CD14-positive monocyte (primary cell): ENCODE data around the gene THBS2. TPM values are rescaled to one million over a fixed set of nuclear protein-coding genes. Genes with fewer than 3 reads are reported as not detected.
"Not testable (repeated sequence)": the region's sequence is repeated elsewhere in the genome, so short reads cannot be mapped to it uniquely, and the experiment has no call there.

Experiments
- DNase-seq, 3 donors: peaks; one replicate each; pipeline ENCODE4 v3.0.0-alpha.2; 2011 to 2022
- H2AFZ ChIP-seq: 2 replicates; pipeline ENCODE4 v1.6.0; 2012; ENCODE audit warnings: mild to moderate bottlenecking, low read depth, low read length, inconsistent platforms; ENCODE audit not compliant: insufficient read depth, poor library complexity, severe bottlenecking
- H3K27ac ChIP-seq, 2 donors: 1 replicate in 1 of 2; 2 replicates in 1 of 2; pipeline ENCODE4 v1.5.1; 2012 to 2013; ENCODE audit warnings: low read length in 2 of 2, control low read depth in 1 of 2, inconsistent platforms in 1 of 2, low read depth in 1 of 2, mild to moderate bottlenecking in 1 of 2
- H3K27me3 ChIP-seq, 2 donors: one replicate each; pipeline versions ENCODE4 v1.6.0 to v1.6.1; 2011 to 2013; ENCODE audit warnings: low read length in 2 of 2; ENCODE audit not compliant: control insufficient read depth in 2 of 2, insufficient read depth in 2 of 2
- H3K36me3 ChIP-seq, 2 donors: replicated peaks in 1 of 2; 1 replicate in 1 of 2; 2 replicates in 1 of 2; pipeline versions ENCODE4 v1.5.1 to v1.6.1; 2012 to 2013; ENCODE audit warnings: low read length in 2 of 2, control low read depth in 1 of 2, inconsistent platforms in 1 of 2, mild to moderate bottlenecking in 1 of 2; ENCODE audit not compliant: insufficient read depth in 2 of 2, control insufficient read depth in 1 of 2
- H3K4me1 ChIP-seq, 2 donors: 1 replicate in 1 of 2; 2 replicates in 1 of 2; pipeline versions ENCODE4 v1.5.1 to v1.6.1; 2012 to 2013; ENCODE audit warnings: low read length in 2 of 2, control low read depth in 1 of 2, inconsistent platforms in 1 of 2, mild to moderate bottlenecking in 1 of 2, moderate library complexity in 1 of 2; ENCODE audit not compliant: insufficient read depth in 2 of 2, control insufficient read depth in 1 of 2
- H3K4me2 ChIP-seq: replicated peaks from 2 replicates; pipeline ENCODE3; 2012; ENCODE audit warnings: low read length, moderate library complexity, mild to moderate bottlenecking; ENCODE audit not compliant: poor library complexity, severe bottlenecking; ENCODE audit errors: extremely low read depth
- H3K4me3 ChIP-seq, 3 experiments: fragments of 200-600 bp in 1 of 3; sonication (generic) in 1 of 3; replicated peaks in 1 of 3; 1 replicate in 2 of 3; 2 replicates in 1 of 3; pipeline ENCODE4 v1.5.1; 2011 to 2013; ENCODE audit warnings: low read length in 3 of 3, mild to moderate bottlenecking in 3 of 3, control low read depth in 2 of 3, low read depth in 2 of 3, inconsistent platforms in 1 of 3, moderate library complexity in 1 of 3
- H3K79me2 ChIP-seq: 2 replicates; pipeline ENCODE4 v1.6.0; 2012; ENCODE audit warnings: mild to moderate bottlenecking, control low read depth, inconsistent platforms, low read length, moderate library complexity; ENCODE audit not compliant: insufficient read depth
- H3K9ac ChIP-seq: 2 replicates; pipeline ENCODE4 v1.6.0; 2017; ENCODE audit warnings: low read length, mild to moderate bottlenecking; ENCODE audit not compliant: insufficient read depth, poor library complexity, severe bottlenecking
- H3K9me3 ChIP-seq, 2 donors: replicated peaks in 1 of 2; 1 replicate in 1 of 2; 2 replicates in 1 of 2; pipeline versions ENCODE4 v1.5.1 to v1.6.1; 2012 to 2013; ENCODE audit warnings: low read length in 2 of 2, control low read depth in 1 of 2; ENCODE audit not compliant: control insufficient read depth in 1 of 2, insufficient read depth in 1 of 2
- H4K20me1 ChIP-seq: 2 replicates; pipeline ENCODE4 v1.6.0; 2012; ENCODE audit warnings: mild to moderate bottlenecking, low read length, control low read depth, moderate library complexity; ENCODE audit not compliant: insufficient read depth
- H3K27ac Mint-ChIP-seq, 7 donors: one replicate each; pipeline ENCODE4 v1.8.0; 2020; ENCODE audit warnings: mild to moderate bottlenecking in 7 of 7, mixed read lengths in 7 of 7, moderate library complexity in 6 of 7, inconsistent platforms in 2 of 7
- H3K27me3 Mint-ChIP-seq, 3 donors: one replicate each; pipeline ENCODE4 v1.8.0; 2021 to 2022; ENCODE audit warnings: low read depth in 3 of 3, mild to moderate bottlenecking in 3 of 3, mixed read lengths in 3 of 3, moderate library complexity in 3 of 3, inconsistent platforms in 1 of 3
- H3K36me3 Mint-ChIP-seq, 2 donors: one replicate each; pipeline ENCODE4 v1.8.0; 2020; ENCODE audit warnings: mixed read lengths in 2 of 2, inconsistent platforms in 1 of 2, mild to moderate bottlenecking in 1 of 2
- H3K4me1 Mint-ChIP-seq: one replicate; pipeline ENCODE4 v1.8.0; 2020; ENCODE audit warnings: mild to moderate bottlenecking, mixed read lengths
- H3K4me3 Mint-ChIP-seq, 2 donors: one replicate each; pipeline ENCODE4 v1.8.0; 2020; ENCODE audit warnings: mild to moderate bottlenecking in 2 of 2, mixed read lengths in 2 of 2, moderate library complexity in 1 of 2
- H3K9me3 Mint-ChIP-seq, 7 donors: one replicate each; pipeline ENCODE4 v1.8.0; 2020 to 2022; ENCODE audit warnings: mixed read lengths in 7 of 7, mild to moderate bottlenecking in 6 of 7, moderate library complexity in 6 of 7, inconsistent platforms in 2 of 7
- WGBS: methylation state at CpG from one replicate; pipeline ENCODE4 v1.1.5; 2013; ENCODE audit warnings: missing lambda C conversion rate; ENCODE audit not compliant: insufficient coverage; 5-methylcytosine and 5-hydroxymethylcytosine counted together
- intact Hi-C, 2 donors: fragments of 100-400 bp; cut with micrococcal nuclease; formaldehyde crosslinking; loops; one replicate each; pipeline versions ENCODE4 v1.15.0 to v1.15.1; 2023
- polyA plus RNA-seq, 3 donors: library from polyadenylated mRNA; depleted of rRNA in 1 of 3; unstranded in 2 of 3; stranded (reverse) in 1 of 3; fragments of 300-500 nt in 2 of 3; fragments of >200 nt in 1 of 3; fragmentation: Illumina TruSeq in 2 of 3; gene quantifications; 1 replicate in 2 of 3; 2 replicates in 1 of 3; pipeline ENCODE4 v1.2.3, GENCODE V29; 2012 to 2021
- TF ChIP-seq, protein P1 (sequence below): fragments of 200-600 bp; IDR thresholded peaks from one replicate; pipeline ENCODE4 v1.8.0; 2022; ENCODE audit warnings: antibody characterized with exemption, mild to moderate bottlenecking

The THBS2 gene
- polyA plus RNA-seq, 3 donors, result 0.01 to 0.03 TPM; not detected in 1

DNA sequence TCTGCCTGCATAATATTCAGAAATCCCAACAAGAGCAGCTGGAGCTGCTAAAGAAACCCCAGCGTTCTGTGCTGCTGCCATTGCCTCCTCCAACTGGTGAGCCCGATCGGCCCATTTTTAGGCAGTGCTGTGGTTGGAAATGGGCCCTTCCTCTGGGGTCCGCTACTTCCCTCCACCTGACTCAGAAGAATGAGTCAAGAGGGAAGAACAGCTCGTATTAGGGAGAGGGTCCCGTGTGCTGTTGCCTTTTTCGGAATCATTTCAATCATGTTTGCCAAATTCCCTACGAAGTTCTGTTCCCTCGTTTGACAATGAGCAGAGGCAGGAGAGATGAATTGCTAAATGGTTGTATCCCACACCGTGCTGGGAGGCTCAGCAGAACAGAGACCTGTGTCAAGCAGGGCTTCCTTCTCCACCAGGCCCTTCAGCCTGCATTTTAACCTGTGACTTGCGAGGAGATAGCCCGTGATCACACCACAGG is 38.4 kb downstream of the THBS2 start:
- peak overlapping the region; percentile 88 to 97 (median 95) for H3K27ac Mint-ChIP-seq
- 60% methylated on average over 1 of the region's 12 CpGs for WGBS
- peak overlapping the region; percentile 80 to 88 for H3K27ac ChIP-seq
- peaks cover 24% of the 10 kb centered on the region for H3K4me1 Mint-ChIP-seq
- TF ChIP-seq, protein P1, sequence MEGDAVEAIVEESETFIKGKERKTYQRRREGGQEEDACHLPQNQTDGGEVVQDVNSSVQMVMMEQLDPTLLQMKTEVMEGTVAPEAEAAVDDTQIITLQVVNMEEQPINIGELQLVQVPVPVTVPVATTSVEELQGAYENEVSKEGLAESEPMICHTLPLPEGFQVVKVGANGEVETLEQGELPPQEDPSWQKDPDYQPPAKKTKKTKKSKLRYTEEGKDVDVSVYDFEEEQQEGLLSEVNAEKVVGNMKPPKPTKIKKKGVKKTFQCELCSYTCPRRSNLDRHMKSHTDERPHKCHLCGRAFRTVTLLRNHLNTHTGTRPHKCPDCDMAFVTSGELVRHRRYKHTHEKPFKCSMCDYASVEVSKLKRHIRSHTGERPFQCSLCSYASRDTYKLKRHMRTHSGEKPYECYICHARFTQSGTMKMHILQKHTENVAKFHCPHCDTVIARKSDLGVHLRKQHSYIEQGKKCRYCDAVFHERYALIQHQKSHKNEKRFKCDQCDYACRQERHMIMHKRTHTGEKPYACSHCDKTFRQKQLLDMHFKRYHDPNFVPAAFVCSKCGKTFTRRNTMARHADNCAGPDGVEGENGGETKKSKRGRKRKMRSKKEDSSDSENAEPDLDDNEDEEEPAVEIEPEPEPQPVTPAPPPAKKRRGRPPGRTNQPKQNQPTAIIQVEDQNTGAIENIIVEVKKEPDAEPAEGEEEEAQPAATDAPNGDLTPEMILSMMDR, result no peak
- peak overlapping the region in 1 of 2 donors; percentile 59 for H3K4me3 Mint-ChIP-seq
- peaks cover 6 to 19% (median 14%) of the 10 kb centered on the region in 7 donors for H3K9me3 Mint-ChIP-seq
- peak; percentile 28 to 65 (median 30) for DNase-seq
- intact Hi-C loops, result loop anchor here in 1 of 2 donors (10.0 kb wide), 1 partner anchor 490 kb away; the partner anchor contains the start of genes C6orf120 and WDR27
- H3K4me1 ChIP-seq, result peaks cover 28 to 33% of the 10 kb centered on the region in 2 donors
- no peaks in the 10 kb centered on the region for H4K20me1 ChIP-seq
- H3K27me3 Mint-ChIP-seq, result peaks cover 1 to 3% (median 2%) of the 10 kb centered on the region in 3 donors
- H3K4me2 ChIP-seq, result peak overlapping the region; percentile 73
- H3K36me3 ChIP-seq, result no peaks in the 10 kb centered on the region
- peaks cover 0 to 3% of the 10 kb centered on the region in 2 donors for H3K9me3 ChIP-seq
- peak overlapping the region; percentile 50 for H3K9ac ChIP-seq
- H3K79me2 ChIP-seq, result no peaks in the 10 kb centered on the region
- H3K36me3 Mint-ChIP-seq, result peaks cover 0 to 7% of the 10 kb centered on the region in 2 donors
- H3K4me3 ChIP-seq, result peak overlapping the region in 1 of 3 experiments; percentile 63
- peak overlapping the region; percentile 58 for H2AFZ ChIP-seq
- H3K27me3 ChIP-seq, result no peaks in the 10 kb centered on the region

DNA sequence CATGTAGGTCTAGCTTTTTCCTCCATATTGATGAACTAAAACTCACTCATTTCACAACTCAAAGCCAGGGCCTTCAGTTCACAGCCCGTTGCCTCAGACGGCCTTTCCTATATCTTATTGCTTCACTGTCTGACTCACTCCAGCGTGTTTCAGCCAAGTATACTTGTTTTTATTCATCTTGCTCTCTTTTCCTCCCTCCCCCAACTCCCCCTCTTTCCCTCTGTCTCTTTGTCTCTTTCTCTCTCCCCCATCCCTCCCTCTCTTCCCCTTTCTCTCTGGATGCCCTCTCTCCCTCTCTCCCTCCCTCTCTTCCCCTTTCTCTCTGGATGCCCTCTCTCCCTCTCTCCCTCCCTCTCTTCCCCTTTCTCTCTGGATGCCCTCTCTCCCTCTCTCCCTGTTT is 38.9 kb downstream of the THBS2 start:
- Histone ChIP-seq H3K27ac (peak overlapping the region; percentile 80 to 88), H2AFZ (peak overlapping the region; percentile 58), H3K4me3 (peak overlapping the region in 1 of 3 experiments; percentile 63), H3K4me2 (peak overlapping the region; percentile 73), H3K9ac (peak overlapping the region; percentile 50), H3K4me1 (peaks cover 28 to 33% of the 10 kb centered on the region in 2 donors)
- Mint-ChIP-seq H3K9me3 (peaks cover 6 to 22% (median 11%) of the 10 kb centered on the region in 7 donors), H3K4me3 (peak overlapping the region; percentile 55 to 59), H3K4me1 (peaks cover 24% of the 10 kb centered on the region), H3K27ac (peak overlapping the region; percentile 88 to 97 (median 95))
- H3K27me3 Mint-ChIP-seq, H3K27me3 ChIP-seq, H3K9me3 ChIP-seq, H3K36me3 Mint-ChIP-seq, H4K20me1 ChIP-seq, H3K36me3 ChIP-seq, H3K79me2 ChIP-seq: not testable (repeated sequence)
- WGBS, result 0% methylated on average over 3 of the region's 3 CpGs
- DNase-seq, result peak; percentile 85 to 94 (median 92)
- intact Hi-C loops, result loop anchor here in 1 of 2 donors (5.0 to 10.0 kb wide), 2 partner anchors 78 to 490 kb away; partner anchors contain the start of genes C6orf120 and WDR27
